Raji (cell line): Measurements from ENCODE around the gene OLFML2B.

Experiments used
- POLR2A ChIP-seq: IDR thresholded peaks from 2 replicates; pipeline ENCODE4 v1.6.1; 2011; ENCODE audit warnings: low read depth, low read length, control low read depth; ENCODE audit not compliant: insufficient read depth

Gene OLFML2B

DNA sequence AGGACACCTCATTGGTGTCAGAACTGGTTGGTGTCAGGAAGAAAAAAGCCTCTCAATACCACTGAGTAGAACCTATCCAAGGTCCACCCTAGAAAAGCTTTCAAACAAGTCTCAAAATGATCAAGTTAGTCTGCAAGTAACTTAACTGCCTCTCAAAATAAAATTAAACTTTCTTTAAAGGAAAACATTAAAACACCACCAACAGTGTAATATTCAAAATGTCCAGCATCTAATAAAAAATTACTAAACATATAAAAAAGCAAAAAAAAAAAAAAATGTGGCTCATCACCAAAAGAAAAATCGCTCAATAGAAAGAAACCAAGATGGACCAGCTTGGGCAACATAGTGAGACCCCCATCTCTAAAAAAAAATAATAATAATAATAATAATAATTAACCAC, 18.7 kb upstream of the OLFML2B start:
- no peak for TF ChIP-seq POLR2A

DNA sequence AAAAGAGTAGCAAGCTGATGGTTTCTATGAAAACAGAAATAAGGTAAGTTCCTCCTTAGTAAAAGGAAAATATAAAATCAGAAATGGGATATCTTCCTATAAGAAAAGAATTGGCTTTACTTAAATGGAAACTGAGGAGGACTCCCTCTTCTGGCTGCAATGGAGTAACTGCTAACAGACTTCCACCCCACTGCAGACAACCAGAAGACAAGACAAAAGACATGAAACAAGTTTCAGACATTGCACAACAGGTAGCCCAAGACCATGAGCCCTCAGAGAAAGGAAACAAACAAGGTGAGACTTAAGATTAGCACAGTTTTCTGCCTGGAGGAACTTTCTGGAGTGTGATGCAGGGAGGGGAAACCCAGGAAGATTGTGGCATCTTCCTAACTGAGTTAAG, 17.0 kb upstream of the OLFML2B start:
- TF ChIP-seq POLR2A, result no peak

DNA sequence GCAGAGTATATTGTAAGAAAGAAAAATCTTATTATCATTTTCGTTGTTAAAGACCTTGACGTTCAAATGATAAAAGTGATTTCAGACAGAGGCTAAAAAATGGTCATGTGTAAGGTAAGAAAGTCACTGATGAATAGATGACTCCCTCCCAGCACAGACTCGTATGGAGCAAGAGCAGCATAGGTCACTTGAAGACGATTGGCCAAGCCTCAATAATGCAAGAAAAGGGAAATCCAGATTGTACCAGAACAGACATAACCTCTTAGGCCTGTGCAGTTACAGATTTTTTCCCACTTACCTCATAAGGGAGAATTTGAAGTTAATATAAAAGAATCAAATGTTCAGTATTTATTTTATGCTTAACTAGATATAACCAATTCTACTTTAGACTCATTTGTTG, 16.3 kb upstream of the OLFML2B start:
- TF ChIP-seq POLR2A, result no peak

DNA sequence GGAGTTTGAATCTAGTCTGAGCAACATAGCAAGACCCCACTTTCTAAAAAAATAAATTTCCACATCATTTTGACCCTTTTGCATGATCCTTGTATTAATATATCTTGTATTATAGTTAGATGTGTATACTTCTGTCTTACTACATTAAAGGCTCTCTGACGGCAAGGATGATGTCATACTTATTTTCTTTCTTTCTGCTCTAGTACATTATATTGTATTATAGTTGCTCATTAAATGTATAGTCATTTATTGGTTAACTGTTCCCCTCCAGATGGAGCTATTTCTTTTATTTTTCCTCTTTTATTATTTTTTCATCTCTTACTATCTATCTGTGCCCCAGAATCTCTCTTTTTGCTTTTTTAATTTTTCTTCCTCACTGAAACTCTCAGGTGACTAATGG, 15.0 kb upstream of the OLFML2B start:
- TF ChIP-seq POLR2A, result no peak

DNA sequence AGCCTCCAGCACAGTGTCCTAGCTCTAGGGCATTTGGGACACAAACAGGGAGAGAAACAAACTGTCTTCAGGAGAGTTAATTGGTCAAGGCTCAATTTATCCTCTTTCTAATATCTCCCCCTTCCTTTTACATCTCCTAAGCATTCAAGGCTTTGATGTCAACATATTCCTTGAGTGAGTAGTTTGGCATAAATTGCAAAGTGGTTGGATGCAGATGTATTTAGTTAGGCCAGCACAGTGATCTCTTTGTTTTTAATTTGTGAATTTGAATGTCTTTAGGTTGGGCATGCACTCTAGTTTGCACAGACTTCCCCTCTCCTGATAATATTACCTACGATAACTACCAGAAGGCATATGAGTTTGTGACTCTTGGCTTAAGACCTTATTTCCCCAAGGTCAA, 12.5 kb upstream of the OLFML2B start:
- no peak for TF ChIP-seq POLR2A

DNA sequence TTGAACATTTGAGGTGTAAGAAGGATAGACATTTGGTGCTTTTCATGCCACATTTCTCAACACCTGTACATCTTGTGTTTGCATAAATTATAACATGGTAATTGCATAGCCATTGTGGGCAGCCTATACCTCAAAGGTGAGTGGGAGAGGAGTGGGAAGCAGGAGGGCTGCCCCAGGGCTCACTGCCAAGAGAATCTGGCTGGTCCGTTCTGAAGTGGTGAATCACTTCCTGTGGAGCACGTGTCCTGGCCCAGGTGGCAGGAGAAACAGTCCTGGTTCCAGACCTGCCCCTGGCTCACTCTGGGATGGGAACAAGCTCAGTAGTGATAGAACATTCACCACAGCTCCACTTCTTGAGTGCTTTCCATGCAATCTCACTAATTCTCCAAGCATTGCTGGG, 11.6 kb upstream of the OLFML2B start:
- TF ChIP-seq POLR2A, result no peak

DNA sequence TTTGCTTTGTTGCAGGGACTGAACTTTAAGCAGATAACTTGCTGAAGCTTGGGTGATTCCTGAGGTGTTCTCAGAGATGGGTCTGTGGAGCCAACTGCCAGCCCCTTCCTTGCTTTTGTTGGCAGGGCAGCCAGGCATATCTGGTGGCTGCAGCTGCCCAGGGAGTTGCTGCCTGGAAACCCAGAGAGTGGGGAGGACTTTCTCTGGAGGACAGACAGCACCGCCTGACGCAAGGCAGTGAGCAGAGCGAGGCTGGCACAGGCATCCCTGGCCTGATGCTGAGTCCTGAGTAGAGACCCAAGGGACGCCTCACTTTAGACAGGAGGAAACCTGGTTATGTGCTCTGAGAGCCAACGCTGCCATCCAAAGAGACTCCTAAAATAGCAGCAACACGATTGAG, 9.8 kb upstream of the OLFML2B start:
- no peak for TF ChIP-seq POLR2A

DNA sequence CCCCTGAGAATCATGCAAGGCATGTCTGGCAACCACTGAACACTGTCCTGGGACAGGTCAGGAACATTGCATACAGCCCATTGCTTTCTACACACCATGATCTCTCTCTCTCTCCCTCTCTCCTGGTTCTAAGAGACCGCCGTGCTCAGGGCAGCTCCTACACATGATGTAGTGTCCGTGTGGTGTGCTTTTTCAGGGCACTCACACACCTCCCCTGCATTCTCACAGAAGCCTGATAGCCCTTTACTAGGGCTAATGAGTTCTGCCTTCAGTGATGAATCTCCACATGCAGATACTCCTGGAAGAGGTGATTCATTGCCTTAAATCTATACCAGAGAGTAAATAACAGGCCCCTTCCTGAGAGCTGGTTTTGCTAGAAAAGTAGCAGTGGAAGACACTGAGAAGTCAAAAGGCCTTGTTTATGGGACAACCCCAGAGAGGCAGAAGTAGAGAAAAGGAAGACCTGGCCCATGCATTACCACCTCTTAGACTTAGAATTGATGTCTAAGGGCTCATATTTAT, 7.2 kb upstream of the OLFML2B start:
- no peak for TF ChIP-seq POLR2A

DNA sequence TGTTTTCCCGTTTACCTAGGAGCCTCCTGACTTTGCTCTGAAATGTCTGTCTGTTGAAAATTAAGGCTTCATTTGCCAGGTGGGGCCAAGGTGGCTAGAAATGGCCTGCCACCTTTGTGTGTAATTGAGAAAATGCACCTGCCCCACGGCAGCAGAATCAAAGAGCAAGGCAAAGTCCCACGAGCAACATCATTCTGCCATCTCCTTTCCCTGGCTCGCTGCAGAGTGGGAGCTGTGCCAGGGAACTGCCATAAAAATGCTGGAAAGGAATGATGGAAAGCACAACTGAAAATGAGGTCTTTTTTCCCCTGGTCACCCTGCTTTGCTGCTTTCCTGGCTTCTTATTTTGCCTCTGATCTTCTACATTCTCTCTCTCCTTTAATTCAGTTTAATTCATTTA, 5.5 kb upstream of the OLFML2B start:
- no peak for TF ChIP-seq POLR2A

DNA sequence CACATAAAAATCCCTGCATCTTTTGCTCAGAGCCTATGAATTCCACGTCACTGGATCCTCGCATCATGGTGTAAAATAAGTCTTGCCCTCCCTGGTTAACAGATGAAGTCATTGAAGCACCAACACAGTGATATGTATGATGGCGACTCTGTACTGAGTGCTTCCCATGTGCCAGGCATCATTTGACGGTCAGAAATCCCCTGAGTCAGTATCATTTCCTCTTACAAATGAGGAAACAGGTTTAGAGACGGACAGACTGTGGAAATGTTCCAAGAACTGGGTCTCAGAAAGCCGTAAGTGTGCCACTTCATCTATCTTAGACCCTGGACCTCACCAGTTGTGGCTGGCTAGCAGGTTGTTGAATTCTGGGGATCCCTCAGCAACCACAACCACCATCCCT, 5.1 kb upstream of the OLFML2B start:
- TF ChIP-seq POLR2A, result no peak

DNA sequence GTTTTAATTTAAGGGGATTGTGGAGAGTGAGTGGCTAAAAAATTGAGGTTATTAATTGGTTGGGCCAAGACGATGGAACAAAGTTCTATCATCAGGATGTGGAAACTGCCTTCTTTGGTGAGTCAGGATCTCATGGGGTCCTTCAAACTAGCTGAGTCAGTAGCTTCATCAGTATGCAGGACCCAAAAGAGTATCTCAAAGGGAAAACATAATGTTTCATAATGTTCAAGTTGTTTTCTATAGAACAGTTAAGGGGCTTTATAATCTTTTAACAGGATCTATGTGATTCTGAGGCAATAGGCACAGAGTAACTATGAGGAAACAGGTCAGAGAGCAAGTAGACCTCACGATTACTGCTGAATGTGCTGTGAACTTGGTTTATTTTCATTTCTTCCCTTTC, 3.2 kb upstream of the OLFML2B start:
- TF ChIP-seq POLR2A, result no peak

DNA sequence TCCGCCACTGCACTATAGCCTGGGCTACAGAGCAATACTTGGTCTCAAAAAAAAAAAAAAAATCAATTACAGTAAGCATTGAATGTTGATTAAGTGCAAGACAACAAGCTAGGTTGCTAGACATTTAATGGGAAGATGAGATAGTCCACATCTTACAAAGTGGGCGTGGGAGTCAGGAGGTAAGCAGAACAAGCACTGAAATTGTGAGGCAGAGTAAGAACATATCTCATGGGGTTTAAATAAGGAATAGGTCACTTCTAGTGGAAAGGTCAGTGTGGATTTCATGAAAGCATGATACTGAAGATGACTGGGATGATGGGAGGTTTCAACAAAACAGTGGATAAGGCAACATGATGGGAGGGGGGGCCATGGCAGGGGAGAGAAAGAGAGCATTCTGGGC, 1.9 kb upstream of the OLFML2B start:
- TF ChIP-seq POLR2A, result no peak

DNA sequence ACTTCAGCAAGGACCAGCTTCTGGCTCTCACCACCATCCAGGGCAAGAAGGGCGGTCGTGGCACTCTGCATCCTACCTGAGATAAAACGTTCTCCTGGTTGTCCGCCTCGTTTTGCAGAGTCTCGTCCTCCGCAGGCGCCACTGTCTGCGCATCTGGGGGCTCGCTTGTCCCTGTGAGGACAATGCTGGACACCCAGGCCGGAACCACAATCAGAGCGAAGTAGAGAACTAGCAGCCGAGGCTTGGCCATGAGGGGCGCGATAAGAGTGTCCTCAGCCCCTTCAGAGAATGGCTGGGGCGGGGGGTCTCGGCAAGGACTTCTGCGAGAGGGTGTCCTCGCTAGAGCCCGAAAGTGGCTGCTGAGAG, 505 bp downstream of the OLFML2B start:
- no peak for TF ChIP-seq POLR2A

DNA sequence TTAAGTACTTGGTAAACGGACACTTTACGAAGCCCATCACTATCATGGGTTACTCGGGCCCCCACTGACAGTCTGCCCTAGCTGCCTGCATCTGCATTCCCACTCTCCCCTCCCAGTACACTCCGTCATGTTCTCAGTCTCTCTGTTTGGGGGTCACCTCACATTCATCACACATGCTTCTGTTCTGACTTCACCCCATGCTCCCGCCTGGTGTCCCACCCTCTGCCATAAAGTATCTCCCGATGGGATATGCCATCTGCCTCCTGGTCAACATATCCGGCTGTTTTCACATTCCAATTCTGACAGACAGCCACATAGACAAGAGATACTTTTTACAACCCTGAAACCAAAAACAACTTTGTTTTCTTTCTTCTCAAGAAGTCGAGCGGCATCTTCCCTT, 1.0 kb downstream of the OLFML2B start:
- TF ChIP-seq POLR2A, result no peak

DNA sequence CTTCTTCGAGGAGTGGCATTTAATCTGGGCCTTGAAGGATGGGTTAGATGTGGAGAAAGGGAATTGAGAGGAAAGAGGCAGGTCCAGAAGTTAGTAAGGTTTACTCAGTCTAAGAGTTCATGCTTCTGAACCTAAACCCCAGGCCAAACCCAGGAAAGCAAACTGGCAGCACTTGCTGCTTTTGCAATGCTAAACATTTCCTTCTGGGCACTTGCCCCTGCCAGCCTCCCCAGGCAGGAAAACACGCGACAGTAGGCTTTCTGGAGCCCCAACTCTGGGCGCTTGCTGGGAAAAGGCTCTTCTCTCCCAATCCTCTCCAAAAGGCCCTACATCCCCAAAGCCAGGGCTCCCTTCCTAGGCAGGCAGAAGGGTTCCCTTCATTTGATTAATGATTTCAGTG, 2.5 kb downstream of the OLFML2B start:
- no peak for TF ChIP-seq POLR2A

DNA sequence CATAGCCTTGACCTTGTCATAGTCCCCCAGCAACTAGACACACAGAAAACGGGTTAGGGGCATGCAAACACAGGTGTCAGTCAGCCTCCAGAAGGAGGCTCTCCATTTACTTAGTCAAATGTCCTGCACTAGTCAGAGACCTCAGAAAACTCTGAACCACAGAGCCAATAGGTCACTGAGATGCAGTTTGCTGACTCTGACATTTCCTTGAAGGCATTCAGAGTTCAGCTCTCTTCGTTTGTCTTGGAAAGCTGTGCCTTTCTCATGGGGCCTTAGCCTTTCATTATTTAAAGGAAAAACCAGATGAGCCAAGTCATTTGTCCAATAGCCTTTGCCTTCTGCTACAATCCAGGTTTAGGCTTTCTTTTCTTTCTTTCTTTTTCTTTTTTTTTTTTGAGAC, 3.5 kb downstream of the OLFML2B start:
- no peak for TF ChIP-seq POLR2A

DNA sequence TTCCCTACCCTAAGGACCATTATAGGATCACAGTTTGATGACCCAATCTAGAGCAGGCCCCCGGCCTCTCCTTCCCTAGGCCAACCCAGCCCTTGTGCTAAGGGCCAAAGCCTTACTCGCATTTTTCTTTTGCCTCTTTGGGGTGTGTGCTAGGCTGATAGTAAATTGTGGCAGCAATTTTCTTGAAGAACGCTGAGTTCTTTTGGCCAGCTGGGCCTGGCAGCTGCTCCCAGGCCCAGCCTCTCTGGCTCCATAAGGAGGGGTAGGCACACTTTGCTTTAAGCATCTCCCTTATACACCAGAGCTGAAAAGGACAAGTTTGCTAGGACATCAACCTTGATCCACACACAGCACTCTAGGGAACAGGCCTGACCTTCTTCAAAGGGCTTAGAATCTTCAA, 4.2 kb downstream of the OLFML2B start:
- TF ChIP-seq POLR2A, result no peak

DNA sequence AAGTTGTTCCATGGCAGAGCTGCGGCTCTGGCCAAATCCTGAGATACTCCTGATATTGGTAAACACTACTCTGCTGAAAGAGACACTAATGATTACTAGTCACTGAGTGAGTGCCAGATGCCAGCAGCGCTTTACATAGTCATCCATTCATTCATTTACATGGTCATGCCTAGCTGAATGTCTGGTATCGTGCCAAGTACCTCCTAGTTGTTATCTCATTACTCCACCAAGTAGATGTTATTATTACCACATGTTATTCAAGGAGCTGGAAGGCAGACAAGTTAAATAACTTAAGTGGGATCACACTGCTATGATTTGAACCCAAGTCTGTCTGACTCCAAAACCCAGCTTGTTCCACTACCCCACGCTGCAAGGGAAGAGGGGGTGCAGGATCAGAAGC, 4.7 kb downstream of the OLFML2B start:
- TF ChIP-seq POLR2A, result no peak

DNA sequence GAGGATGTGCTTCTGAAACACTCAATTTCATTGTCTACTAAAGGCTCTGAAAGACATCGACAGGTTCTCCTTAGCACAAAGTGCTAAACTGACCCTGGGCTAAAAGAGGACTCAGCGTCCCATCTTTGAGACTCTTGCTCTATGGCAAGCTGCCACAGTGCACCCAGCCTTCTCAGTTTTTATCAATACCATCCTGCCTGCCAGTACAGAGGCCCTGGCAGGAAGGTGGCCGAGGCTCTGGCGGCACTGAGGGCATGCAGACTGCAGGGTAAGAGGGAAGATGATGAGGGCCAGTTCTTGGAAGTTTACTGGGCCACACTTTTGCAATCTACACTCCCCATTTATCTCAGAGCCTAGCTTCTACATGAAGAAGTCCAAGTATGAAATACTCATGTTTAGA, 5.3 kb downstream of the OLFML2B start:
- TF ChIP-seq POLR2A, result no peak

DNA sequence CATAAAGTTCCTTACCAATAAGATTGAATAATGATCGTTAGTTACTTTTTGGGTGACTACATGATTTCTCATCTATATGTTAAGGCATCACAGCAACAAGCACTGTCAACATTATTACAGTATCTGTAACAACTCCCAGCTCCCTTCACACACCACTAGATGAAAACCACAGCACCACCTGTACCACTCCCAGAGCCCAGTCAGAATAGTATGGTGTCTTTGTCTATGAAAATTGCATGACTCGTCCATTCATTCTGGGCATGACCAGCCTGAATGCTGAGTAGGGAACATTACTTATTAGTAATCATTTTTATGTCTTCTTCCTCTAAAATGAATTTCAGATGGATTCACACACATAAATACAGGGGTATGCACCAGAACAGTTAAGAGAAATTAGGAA, 7.0 kb downstream of the OLFML2B start:
- TF ChIP-seq POLR2A, result no peak
